ENCODE measurements around the gene RAB28. TPM values are rescaled to one million over a fixed set of nuclear protein-coding genes. Genes with fewer than 3 reads are reported as not detected.

Gene RAB28
- total RNA-seq, 4 donors from 2014 or later, result 15.9 to 22.8 (median 18.3) TPM

DNA sequence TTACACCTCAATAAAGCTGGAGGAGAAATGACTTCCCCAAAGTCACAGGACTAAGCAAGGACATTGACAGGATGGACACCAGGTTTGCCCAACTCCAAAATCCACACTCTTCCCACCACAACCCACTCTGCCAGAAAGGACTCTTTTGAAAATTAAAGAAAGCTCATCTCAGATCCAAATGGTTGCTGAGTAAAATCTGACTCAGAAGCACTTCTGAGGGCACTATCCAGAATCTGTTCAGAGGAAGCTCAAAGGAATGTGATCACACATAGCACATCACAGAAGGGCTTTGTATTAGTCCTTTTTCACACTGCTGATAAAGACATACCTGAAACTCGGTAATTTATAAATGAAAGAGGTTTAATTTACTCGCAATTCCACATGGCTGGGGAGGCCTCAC, 155.5 kb downstream of the RAB28 start:
- Histone ChIP-seq H3K27me3 (no peaks in the 10 kb centered on the region), H3K36me3 (no peaks in the 10 kb centered on the region), H3K4me1 (no peaks in the 10 kb centered on the region), H3K4me3 (no peak overlapping the region), H3K27ac (replicated peaks in 1 of 4) (no peak overlapping the region), H3K9me3 (no peaks in the 10 kb centered on the region)
- WGBS, result 98% methylated on average over 2 of the region's 2 CpGs
- intact Hi-C loops (cut with DNase I), result no loop called here
- no peak for DNase-seq (ENCODE audit: extremely low spot score)
- TF ChIP-seq POLR2A (IDR thresholded peaks at IDR 0.05; ENCODE audit: low read depth) (no peak), POLR2AphosphoS5 (IDR thresholded peaks at IDR 0.05) (no peak), EP300 (IDR thresholded peaks at IDR 0.05) (no peak)
- TF ChIP-seq, protein P1, sequence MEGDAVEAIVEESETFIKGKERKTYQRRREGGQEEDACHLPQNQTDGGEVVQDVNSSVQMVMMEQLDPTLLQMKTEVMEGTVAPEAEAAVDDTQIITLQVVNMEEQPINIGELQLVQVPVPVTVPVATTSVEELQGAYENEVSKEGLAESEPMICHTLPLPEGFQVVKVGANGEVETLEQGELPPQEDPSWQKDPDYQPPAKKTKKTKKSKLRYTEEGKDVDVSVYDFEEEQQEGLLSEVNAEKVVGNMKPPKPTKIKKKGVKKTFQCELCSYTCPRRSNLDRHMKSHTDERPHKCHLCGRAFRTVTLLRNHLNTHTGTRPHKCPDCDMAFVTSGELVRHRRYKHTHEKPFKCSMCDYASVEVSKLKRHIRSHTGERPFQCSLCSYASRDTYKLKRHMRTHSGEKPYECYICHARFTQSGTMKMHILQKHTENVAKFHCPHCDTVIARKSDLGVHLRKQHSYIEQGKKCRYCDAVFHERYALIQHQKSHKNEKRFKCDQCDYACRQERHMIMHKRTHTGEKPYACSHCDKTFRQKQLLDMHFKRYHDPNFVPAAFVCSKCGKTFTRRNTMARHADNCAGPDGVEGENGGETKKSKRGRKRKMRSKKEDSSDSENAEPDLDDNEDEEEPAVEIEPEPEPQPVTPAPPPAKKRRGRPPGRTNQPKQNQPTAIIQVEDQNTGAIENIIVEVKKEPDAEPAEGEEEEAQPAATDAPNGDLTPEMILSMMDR (IDR thresholded peaks at IDR 0.05), result no peak

DNA sequence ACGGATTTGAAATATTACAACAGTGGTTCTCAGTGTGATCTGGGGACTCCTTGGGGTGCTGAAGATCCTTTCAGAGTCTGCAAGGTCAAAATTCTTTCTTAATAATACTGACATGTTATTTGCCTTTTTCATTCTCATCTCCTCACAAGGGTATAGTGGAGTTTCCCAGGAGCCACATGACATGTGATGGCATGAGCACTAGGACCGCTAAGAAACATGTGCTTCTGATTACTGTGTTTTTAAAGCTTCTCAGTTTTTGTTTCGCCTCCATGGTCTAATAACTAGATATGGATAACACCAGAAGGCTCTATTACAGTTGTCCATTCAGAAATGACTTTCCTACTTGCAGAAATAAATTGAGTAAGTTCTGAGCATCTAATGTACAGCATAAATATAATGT, 156.1 kb downstream of the RAB28 start:
- 88% methylated on average over 3 of the region's 3 CpGs for WGBS
- no peaks in the 10 kb centered on the region for H3K4me1 ChIP-seq
- H3K9me3 ChIP-seq, result no peaks in the 10 kb centered on the region
- TF ChIP-seq POLR2AphosphoS5 (IDR thresholded peaks at IDR 0.05), result no peak
- no peak for TF ChIP-seq EP300 (IDR thresholded peaks at IDR 0.05)
- no peak for TF ChIP-seq POLR2A (IDR thresholded peaks at IDR 0.05; ENCODE audit: low read depth)
- TF ChIP-seq, protein P1 (IDR thresholded peaks at IDR 0.05), result no peak
- DNase-seq (ENCODE audit: extremely low spot score), result no peak
- H3K27ac ChIP-seq (replicated peaks in 1 of 4), result no peak overlapping the region
- H3K36me3 ChIP-seq, result no peaks in the 10 kb centered on the region
- intact Hi-C loops (cut with DNase I), result no loop called here
- no peaks in the 10 kb centered on the region for H3K27me3 ChIP-seq
- no peak overlapping the region for H3K4me3 ChIP-seq

DNA sequence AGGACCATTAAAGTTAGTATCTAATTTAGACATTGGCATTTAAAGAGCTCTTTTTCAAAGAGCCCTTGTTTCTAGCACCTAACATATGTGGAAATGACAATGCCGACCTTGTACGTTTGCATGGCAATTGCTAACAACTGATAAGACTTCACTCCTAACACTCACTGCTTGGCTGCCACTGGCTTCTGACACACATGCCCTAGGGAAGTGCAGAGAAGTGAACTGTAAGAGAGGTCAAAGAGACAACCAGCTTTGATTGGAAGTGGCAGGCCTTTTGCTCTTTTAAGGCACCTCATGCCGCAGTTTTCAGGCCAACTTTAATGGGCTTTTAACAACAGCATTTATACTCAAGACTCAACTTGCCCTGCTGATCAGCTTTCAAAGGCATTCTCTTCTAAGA, 158.4 kb downstream of the RAB28 start:
- 80% methylated on average over 3 of the region's 3 CpGs for WGBS
- H3K27ac ChIP-seq (replicated peaks in 1 of 4), result no peak overlapping the region
- DNase-seq (ENCODE audit: extremely low spot score), result no peak

DNA sequence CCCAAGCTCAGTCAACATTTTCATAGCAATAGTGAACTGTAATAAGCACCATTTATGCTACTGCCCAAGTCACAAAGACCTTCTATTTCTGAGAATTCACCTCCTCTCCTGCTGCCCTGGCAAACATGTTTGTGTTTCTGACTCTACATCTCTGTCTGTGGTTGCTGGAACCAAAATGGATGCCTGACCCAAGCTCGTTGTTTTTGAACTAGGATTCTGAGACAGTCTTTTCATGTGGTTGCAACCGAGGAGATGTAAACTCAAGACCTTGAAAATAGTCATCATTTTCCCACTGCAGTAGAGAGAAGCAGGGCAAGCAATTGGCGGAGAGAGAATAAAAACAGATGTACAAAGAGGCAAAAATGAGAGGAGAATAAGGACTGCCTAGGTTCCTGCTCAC, 160.2 kb downstream of the RAB28 start:
- peaks cover 0 to 11% (median 4%) of the 10 kb centered on the region in 4 donors for H3K9me3 ChIP-seq
- DNase-seq (ENCODE audit: extremely low spot score), result no peak
- intact Hi-C loops (cut with DNase I), result no loop called here
- TF ChIP-seq POLR2A (IDR thresholded peaks at IDR 0.05; ENCODE audit: low read depth) (no peak), EP300 (IDR thresholded peaks at IDR 0.05) (no peak), POLR2AphosphoS5 (IDR thresholded peaks at IDR 0.05) (no peak)
- TF ChIP-seq, protein P1 (IDR thresholded peaks at IDR 0.05), result no peak
- WGBS, result 91% methylated on average over 3 of the region's 3 CpGs
- no peak overlapping the region for H3K4me3 ChIP-seq
- H3K27ac ChIP-seq (replicated peaks in 1 of 4), result no peak overlapping the region
- H3K4me1 ChIP-seq, result no peaks in the 10 kb centered on the region
- H3K36me3 ChIP-seq, result peaks cover 0 to 8% (median 0%) of the 10 kb centered on the region in 4 donors
- H3K27me3 ChIP-seq, result no peaks in the 10 kb centered on the region

More for the DNA sequence above, 158.4 kb downstream of the RAB28 start:
- Histone ChIP-seq H3K4me1 (no peaks in the 10 kb centered on the region), H3K4me3 (no peak overlapping the region), H3K36me3 (peaks cover 0 to 8% (median 0%) of the 10 kb centered on the region in 4 donors), H3K9me3 (peaks cover 0 to 11% (median 4%) of the 10 kb centered on the region in 4 donors), H3K27me3 (no peaks in the 10 kb centered on the region)
- no peak for TF ChIP-seq EP300 (IDR thresholded peaks at IDR 0.05)
- TF ChIP-seq, protein P1 (IDR thresholded peaks at IDR 0.05), result no peak
- no peak for TF ChIP-seq POLR2AphosphoS5 (IDR thresholded peaks at IDR 0.05)
- TF ChIP-seq POLR2A (IDR thresholded peaks at IDR 0.05; ENCODE audit: low read depth), result no peak
- intact Hi-C loops (cut with DNase I), result no loop called here

DNA sequence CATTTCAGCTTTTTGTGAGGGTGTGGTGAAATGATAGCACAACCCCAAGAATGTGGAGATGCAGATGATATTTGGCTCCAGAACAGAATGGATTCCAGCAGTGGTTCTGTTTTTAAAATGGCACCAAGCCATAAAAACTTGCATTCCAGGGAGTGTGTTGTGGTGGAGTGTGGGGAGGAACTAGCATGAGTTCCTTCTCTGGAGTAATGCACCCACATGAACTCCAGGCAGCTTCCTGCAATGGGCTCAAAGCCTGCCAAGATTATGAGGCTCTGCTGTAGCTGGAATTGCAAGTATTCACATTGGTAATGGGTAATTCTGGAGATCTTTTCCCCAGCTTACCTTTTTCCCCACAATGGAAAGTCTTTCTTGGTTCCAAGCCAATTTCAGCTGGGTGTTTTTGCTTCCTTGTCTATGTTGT, 161.4 kb downstream of the RAB28 start:
- intact Hi-C loops (cut with DNase I), result no loop called here
- TF ChIP-seq POLR2AphosphoS5 (IDR thresholded peaks at IDR 0.05) (no peak), EP300 (IDR thresholded peaks at IDR 0.05) (no peak), POLR2A (IDR thresholded peaks at IDR 0.05; ENCODE audit: low read depth) (no peak)
- TF ChIP-seq, protein P1 (IDR thresholded peaks at IDR 0.05), result no peak
- no peak for DNase-seq (ENCODE audit: extremely low spot score)
- Histone ChIP-seq H3K27ac (replicated peaks in 1 of 4) (no peak overlapping the region), H3K4me3 (no peak overlapping the region), H3K9me3 (peaks cover 0 to 11% (median 4%) of the 10 kb centered on the region in 4 donors), H3K27me3 (no peaks in the 10 kb centered on the region), H3K36me3 (peaks cover 0 to 8% (median 0%) of the 10 kb centered on the region in 4 donors), H3K4me1 (no peaks in the 10 kb centered on the region)
